Measurements from ENCODE around the gene RLIM.

GRCh38 chrX:74578137-74578536 lies 36.3 kb downstream of the RLIM start:
- TF ChIP-seq CTCF (IDR thresholded peaks at IDR 0.05; ENCODE audit: low read length) (no peak), EZH2 (optimal IDR thresholded peaks at IDR 0.05; ENCODE audit: low read depth, low read length) (no peak)
